Body of pancreas (tissue), 4 donors: ENCODE data around the gene CLSTN1.

ENCODE experiments used
- POLR2A ChIP-seq, 3 donors: fragments of 450-650 bp; IDR thresholded peaks; one replicate each; pipeline ENCODE4 v1.6.1; 2016; ENCODE audit warnings: antibody characterized with exemption in 3 of 3, mild to moderate bottlenecking in 2 of 3
- TF ChIP-seq, protein P1 (sequence below), 7 experiments: fragments of 450-650 bp in 4 of 7; fragments of 200-600 bp in 3 of 7; sonication (generic) in 3 of 7; IDR thresholded peaks; one replicate each; pipeline ENCODE4 v1.5.1; 2016 to 2019; ENCODE audit warnings: antibody characterized with exemption in 7 of 7

DNA sequence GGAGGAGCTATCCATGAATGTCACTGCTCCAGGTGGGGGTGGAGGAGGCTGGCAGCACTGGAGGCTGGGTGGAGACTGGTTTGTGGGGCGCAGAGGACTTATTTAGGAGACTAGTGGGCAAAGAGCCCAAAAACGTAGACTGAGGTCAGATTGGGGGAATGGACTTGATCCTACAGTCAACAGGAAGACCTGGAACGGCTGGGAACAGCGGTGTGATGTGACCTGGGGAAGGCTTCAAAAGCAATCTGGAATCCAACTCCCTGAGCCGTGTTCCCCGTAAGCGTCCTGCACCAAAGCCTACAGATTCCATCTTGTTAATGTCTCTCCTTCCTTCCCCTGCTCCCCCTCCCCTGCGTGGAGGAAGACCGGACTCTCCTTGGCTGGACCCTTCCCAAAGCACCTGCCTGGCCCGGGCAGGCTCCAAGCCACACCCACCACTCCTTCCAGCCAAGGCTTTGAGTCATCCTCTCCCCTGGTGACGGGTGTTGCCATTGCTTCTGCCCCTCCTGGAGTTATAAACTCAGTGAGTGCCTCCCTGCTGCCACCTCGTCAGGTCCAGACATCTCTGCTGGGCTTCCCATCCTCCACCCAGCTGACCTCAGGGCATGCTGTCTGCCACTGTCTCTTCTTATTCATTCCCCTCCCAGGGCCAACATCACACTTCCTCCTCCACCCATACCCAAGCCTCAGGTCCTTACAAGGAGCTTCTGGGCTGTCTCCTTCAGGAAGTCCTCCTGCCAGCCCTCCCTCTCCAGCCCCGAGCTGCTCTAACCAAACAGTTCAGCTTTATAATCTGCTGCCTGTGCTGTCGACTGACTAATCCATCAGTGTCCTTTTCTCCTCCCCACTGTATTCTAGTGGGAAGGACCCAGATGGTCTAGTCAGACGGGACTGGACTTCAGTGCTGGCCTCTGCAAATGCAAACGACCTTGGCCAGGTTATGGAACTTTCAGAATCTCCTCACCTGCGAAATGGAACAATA lies 1.6 kb upstream of the CLSTN1 start:
- TF ChIP-seq, protein P1, sequence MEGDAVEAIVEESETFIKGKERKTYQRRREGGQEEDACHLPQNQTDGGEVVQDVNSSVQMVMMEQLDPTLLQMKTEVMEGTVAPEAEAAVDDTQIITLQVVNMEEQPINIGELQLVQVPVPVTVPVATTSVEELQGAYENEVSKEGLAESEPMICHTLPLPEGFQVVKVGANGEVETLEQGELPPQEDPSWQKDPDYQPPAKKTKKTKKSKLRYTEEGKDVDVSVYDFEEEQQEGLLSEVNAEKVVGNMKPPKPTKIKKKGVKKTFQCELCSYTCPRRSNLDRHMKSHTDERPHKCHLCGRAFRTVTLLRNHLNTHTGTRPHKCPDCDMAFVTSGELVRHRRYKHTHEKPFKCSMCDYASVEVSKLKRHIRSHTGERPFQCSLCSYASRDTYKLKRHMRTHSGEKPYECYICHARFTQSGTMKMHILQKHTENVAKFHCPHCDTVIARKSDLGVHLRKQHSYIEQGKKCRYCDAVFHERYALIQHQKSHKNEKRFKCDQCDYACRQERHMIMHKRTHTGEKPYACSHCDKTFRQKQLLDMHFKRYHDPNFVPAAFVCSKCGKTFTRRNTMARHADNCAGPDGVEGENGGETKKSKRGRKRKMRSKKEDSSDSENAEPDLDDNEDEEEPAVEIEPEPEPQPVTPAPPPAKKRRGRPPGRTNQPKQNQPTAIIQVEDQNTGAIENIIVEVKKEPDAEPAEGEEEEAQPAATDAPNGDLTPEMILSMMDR (IDR thresholded peaks at IDR 0.05): peak in 3 of 7 experiments; percentile 21 to 34 (median 26)
- TF ChIP-seq POLR2A (IDR thresholded peaks at IDR 0.05): peak; percentile 11 to 64 (median 61)
